Muscle of back (tissue), 11 donors: ENCODE data around the gene JARID2. TPM values are rescaled to one million over a fixed set of nuclear protein-coding genes. Genes with fewer than 3 reads are reported as not detected.

Experiments used
- DNase-seq, 3 donors: peaks; one replicate each; pipeline versions ENCODE4 v3.0.0 to v3.0.0-alpha.2; 2013
- polyA plus RNA-seq, 10 donors: library from polyadenylated mRNA; unstranded; fragments of 120-200 nt; gene quantifications; one replicate each; pipeline ENCODE4 v1.2.1, GENCODE V29; 2013; ENCODE audit not compliant: insufficient read length in 10 of 10

The JARID2 gene
- polyA plus RNA-seq, 10 donors: 11.6 to 15.4 (median 14.2) TPM

DNA sequence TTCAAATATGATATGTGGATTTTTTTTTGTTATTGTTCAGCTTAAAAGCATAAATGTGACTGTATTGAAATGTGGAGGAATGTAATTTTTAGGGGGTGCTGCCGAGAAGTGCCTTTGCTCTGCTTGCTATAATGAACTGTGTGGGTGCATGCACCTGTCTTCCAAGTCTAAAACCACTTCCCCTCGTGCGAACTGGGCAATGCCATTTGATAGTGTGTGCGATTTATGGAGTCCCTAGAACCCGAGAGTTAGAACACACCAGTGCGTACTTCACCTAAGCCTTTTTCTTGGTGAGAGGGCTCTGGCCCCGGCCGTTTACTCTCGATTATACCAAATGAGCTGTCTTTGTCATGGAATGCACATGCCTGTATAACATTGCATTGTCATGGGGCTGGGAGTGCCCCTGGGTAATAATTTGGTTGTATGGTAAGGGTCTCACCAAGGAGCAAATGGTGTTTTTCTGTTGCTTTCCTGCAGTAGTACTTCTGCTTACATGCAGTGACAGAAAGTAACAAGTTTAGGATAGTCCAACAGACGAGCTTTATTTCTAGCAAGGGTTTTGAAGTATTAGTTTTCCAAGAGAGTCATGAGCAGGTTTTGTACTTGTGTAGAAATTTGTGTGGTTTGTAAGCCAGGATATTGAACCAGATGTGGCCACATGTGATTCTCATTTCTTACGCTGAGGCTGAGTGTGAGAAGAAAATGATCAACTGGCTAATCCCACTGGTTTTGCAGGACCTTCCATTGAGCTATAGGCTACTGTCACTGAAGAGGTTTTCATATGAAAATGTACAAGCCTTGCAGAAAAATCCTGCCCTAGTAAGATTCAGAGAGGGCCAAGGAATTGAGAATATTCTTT lies 244.6 kb downstream of the JARID2 start:
- peak in 1 of 3 donors; percentile 29 for DNase-seq

DNA sequence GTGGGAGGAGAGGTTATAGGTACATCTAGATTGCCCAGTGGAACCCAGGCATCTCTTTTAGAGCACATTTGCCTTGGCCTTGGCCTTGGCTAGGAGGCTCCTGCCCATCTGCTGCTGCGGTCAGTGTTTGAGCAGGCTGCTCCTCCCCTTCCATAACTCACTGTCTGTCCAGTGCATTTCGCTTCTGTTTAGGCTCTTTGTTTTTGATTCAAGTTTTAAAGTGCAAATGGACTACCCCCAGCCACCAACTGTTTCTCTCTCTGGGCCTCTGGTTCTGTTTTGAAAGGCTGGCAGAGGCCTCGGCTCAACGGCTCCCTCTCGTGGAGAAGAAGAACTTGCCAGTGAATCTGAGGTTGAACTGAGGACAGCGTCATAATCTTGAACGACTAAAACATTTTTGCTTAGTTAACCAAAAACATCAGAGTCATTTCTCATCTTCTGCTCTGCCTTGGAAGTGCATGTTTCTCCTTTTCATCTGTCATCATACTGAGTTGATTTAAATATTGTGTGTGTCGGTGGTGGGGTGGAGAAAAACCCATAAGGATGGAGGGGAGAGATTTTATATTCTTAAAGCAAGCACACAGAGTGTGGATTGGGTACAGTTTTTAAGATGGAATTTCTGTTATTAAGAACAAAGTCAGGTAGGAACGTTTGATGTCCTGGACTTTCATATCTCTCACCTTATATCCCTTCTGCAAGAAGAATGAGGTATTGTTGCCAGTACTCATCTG lies 245.6 kb downstream of the JARID2 start:
- peak; percentile 66 to 85 (median 79) for DNase-seq

DNA sequence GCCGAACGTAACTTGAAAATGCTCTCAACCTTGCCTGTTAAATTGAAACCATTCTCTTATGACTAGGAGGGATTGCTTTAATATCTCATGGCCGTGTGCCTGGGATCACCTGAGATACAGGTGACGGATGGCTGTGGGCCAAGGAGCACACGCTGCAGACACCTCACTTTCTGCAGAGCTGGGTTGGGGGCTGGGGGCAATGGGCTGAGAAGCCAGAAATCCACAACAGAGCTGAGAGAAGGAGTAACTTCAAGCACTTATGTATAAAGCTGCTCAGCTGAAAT lies 246.1 kb downstream of the JARID2 start:
- DNase-seq: no peak

DNA sequence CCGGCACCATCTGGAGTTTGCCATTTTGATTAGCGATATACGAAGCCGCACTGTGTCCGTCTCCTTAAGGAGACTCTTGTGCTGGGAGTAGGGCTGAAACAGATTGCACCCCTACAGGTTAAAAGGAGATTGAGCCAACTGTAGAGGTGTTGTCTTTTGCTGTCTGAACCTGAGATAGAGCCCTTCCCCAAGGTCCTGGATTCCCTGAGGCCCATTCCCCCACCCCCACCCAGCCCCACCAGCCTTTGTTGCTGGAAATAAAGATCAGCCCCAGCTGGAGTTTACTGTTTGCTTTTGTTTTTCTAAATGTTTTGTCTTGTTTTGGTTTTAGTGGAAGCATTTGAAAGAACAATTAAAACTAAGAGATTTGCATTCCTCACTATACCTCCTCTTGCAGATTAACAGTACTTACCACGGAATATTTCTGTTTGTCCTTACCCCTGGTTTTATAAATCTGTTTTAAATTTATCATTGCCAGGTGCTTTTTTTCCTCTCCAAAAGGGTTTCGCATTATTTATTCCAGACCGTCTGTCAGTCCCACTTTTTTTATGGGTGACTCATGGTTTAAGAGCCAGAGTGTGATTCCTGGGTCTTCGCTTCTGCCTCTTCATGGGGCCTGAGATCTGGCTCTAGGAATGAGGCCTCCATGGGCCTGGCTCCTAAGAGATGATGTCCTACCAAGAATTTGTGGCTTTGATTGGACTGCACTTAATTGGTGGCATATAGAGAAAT lies 247.7 kb downstream of the JARID2 start:
- no peak for DNase-seq

DNA sequence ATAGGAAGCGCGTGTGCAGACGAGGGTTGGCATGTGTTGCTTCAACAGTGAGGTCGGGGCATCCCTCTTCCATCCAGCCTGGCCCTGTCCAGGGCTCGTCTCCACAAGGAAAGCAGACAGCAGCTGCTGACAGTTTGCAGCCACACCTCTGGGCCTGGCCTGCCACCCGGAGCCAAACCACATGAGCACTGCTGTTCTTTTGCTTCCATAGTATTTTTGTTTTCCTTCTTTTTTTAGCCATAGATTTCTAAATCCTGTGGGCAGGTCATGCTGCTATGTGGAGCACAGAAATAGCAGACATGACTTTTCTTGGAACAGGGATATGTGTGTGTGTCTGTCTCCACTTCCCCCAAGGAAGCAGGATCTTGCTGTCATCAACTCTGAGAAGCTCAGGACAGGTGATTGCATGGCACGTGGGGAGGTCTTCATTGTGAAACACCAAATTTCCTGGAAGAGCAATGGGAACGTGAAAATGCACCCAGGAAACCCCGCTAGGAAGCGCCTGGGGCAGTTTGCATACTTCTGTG lies 249.6 kb downstream of the JARID2 start:
- DNase-seq: peak in 1 of 3 donors; percentile 51

DNA sequence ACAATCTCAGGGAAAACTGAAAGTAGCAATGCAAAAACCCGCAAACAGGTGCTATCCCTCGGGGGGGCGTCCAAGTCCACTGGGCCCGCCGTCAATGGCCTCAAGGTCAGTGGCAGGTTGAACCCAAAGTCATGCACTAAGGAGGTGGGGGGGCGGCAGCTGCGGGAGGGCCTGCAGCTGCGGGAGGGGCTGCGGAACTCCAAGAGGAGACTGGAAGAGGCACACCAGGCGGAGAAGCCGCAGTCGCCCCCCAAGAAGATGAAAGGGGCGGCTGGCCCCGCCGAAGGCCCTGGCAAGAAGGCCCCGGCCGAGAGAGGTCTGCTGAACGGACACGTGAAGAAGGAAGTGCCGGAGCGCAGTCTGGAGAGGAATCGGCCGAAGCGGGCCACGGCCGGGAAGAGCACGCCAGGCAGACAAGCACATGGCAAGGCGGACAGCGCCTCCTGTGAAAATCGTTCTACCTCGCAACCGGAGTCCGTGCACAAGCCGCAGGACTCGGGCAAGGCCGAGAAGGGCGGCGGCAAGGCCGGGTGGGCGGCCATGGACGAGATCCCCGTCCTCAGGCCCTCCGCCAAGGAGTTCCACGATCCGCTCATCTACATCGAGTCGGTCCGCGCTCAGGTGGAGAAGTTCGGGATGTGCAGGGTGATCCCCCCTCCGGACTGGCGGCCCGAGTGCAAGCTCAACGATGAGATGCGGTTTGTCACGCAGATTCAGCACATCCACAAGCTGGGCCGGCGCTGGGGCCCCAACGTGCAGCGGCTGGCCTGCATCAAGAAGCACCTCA lies 250.7 kb downstream of the JARID2 start:
- no peak for DNase-seq

DNA sequence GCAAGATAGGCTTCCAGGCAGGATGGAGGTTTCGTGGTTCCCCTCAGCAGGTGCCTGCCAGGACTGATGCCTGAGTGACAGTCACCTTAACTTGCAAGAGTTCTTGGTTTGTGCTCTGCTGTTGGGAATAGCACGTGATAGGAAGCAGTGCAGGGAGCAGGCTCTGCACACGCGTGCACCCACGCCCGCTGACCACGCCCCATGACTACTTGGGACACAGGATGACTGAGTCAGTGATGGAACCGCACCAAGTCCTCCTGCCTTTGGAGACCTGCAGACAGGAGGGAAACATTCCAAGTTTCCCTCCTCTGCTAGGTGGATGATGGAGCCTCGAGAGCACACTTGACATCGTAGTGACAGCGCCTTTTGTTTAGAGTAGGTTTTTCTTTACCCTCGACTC lies 252.8 kb downstream of the JARID2 start:
- no peak for DNase-seq

DNA sequence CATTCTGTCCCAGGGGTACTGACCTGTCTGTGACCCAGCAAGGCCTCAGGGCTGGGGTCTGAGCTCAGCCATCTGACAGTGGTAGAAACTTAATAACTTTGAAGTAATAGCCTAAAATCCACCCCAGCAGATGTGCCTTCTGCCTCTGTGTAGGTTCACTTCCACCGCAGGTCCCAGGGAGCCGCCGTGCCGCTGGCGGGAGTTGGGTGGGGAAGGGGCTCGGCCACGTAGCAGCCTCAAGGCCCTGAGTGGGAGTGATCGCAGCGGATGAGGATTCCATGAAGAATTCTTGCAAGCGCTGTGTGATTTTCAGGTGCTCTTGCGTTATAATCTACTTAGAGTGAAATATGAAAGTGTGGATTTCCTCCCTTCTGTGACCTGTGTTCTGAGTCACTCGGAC lies 253.3 kb downstream of the JARID2 start:
- DNase-seq: no peak

DNA sequence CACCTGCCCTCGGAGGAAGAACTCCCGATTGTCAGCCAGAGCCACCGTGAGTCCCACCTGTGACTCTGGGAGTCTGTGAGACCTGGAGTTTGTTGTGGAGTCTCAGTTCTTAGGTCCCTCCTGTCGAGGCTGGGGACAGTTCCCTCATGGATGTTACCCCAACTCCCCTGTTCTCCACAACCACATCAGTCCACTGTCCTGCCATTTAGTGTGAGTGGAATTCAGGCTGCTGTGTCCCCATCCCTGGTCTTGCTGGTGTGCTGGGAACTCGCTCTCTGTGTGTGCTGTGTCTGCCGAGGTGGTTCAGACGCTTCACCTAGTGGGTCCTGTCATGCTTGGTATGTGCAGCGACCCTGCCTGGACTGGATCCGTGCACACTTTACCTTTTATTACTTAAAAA lies 253.7 kb downstream of the JARID2 start:
- no peak for DNase-seq

DNA sequence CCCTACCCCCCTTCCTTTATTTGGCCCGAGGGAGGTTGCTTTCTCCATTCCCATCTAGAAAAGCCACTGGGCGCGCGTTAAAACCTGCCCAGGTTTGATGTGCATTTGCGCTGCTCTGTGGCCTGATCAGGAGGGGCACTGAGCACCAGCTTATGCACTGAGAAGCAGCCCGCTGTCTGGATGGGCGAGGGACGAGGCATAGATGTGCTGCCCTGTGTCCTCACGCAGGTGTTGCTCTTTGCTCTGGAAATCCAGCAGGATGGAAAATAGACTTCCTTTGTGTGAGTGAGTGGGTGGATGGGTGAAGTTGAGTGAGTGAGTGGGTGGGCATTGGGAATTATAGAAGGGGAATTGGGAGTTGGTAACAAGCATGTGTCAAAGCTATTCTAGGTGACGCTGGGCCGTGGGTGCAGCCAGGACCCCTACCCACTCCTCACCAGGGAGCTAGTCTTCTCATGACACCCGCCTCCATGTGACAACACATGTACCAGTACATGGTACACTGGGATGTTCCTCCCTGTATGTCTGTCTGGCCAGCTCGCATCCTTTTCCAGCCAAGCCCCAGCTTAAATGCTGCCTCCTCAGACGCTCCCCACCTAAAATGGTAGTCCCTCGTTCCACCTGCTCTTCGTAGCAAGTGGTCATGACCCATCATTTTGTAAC lies 254.3 kb downstream of the JARID2 start:
- DNase-seq: no peak

DNA sequence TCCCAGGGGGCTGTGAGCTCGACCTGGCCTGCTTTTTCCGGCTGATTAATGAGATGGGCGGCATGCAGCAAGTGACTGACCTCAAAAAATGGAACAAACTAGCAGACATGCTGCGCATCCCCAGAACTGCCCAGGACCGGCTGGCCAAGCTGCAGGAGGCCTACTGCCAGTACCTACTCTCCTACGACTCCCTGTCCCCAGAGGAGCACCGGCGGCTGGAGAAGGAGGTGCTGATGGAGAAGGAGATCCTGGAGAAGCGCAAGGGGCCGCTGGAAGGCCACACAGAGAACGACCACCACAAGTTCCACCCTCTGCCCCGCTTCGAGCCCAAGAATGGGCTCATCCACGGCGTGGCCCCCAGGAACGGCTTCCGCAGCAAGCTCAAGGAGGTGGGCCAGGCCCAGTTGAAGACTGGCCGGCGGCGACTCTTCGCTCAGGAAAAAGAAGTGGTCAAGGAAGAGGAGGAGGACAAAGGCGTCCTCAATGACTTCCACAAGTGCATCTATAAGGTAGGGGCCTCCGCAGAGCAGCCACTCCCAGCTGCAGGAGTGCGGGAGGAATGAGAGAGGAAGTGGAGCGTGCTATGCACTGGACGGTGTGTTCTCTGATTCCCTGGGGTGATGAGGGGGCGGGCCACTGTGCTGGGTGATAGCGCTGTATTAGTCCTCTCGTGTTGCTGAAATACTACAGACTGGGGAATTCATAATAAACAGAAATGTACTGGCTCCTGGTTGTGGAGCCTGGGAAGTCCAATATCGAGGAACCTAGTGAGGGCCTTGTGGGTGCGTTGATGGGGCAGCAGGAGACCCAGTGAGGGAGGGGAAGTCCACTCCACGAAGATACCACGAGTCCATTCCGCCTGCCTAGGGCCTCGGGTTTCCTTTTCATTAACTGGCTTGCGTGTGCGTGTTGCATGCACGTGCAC lies 255.3 kb downstream of the JARID2 start:
- DNase-seq: no peak

DNA sequence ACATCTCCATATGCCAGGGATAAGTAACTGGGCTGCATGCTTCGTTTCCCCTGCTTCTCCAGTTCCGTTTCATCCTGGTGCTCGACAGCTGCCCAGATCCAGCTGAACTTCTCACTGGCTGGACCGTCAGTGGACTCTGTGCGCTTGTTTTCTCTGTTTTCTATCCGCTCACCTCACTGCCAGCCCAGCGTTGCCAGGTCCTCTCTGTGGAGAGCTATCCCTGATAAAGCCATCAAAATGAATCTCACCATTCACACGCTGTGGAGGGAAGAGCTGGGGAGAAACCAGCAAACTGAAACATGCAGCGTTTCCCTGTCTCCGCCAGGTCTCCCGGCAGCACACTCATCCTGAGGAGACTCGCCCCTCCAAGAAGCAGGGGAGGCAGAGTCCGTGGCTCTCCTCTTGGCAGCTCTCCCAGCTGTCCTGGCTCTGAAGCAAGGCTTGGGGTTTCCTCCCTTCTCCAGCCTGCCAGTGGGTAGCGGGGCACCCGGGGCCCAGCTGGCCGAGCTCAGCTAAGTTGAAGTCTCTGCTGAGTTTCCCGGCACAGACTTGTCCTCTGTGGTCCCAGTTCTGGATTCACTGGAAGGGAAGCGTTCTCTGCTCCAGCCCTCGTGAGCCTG lies 256.1 kb downstream of the JARID2 start:
- DNase-seq: peak in 2 of 3 donors; percentile 55 to 71

DNA sequence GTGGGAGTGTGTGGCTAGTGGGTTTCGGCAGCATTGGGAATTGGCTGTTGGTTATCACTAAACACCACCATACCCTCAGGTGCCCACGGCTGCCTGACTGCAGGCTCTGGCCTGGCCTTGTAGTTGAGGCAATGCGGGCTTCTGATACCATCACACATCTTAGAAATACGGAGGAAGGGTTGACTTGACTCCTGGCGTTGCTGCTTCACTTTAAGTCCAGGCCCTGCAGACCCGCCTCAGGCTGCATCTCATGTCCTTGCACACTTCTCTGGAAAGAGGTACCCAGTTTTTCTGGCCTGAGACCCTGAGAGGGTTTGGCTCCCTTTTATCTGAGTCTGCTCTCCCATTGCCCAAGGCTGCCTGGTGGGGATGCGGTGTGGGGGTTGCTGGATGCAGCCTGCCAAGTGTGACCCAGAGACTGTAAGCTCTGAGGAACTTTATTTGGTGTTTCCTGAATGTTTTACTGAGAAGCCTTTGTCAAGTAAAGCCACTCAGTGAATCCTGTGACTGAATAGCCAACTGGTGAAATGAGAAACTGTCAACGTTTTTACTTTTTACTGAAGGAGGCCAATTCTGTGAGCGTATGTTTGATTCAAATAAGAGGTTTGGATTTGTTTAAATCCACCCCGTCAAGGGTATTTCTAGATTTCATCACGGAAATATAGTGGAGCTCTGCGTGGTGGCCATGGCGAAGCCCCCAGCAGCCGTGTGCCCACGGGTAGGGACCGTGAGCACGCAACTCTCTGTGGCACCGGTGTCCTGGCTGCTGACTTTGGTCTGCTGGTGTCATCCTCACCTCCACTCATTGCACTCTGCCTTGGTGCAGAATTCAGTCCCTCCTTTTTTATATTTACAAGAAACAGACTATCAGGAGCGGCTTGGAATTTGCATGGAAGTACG lies 256.8 kb downstream of the JARID2 start:
- peak in 1 of 3 donors; percentile 37 for DNase-seq

DNA sequence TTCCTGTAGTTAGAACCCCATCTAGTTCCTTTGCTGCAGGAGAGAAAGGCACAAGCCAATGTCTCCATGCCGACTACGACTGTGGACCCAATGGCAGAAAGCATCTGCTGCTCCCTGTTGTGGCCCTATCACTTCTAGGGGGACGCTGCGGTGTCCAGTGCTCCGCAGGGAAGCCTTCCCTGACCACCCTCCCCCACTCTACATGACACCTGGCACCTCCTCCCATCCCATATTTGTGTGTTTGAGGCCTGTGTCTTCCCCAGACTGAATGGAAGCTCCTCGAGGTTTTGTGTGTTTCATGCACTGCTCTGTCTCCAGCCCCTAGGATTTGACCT lies 257.4 kb downstream of the JARID2 start:
- no peak for DNase-seq

DNA sequence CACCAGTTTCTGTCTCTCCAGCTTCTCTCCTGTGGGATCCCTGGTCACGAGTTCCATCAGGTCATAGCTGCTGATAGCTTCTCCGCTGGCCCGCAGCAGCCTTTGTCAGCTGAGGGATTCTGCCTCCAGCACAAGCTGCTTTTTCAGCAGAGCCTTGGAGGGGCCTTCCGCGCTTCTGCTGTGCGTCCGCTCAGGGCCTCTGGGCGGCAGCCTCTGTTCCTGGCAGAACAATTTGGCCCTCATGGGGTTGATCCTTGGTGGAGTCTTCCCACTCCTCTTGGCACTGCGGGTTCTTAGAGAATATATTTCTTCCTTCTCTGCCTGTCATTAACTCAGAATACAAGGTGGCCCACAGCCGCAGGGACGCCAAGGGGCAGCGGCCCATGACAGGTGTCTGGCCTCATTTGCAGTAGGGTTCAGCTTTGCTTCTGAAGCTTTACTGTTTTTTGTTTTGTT lies 258.2 kb downstream of the JARID2 start:
- DNase-seq: peak in 2 of 3 donors; percentile 31 to 78

DNA sequence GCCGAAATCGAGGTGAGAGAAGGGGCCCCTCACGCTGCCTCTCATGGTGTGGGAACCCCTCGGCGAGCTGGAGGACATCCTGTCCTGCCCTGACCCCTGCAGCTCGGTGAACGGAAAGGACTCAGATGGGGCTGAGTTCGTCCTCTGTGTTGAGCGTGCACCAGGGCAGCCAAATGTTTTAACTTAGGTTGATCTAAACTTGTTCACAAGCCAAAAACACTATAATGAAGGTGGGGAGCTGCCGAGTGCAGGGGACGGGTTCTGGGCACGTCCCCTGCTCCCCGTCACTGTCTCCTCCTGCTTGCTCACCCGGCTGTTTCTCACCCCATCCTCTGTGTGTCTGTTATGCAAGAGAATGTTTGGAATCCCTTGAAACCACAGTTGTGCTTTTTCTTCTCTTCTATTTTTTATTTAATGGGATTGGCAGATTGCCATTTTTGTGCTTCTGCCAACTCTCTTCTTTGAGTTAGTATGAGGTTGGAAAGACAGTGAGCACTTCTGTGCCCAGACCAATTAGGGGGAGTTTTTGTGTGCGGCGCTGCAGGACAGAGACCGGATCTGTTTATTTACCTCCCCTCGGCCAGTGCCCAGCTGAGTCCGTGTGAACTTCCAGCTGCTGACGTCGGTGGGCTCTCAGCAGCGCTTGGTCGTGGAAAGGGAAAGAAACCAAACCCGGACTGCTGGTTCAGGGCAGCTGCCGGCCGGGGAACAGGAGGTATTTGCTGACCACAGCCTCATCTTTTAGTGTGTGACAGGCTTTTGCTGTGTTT lies 258.9 kb downstream of the JARID2 start:
- DNase-seq: peak; percentile 88 to 95 (median 95)

DNA sequence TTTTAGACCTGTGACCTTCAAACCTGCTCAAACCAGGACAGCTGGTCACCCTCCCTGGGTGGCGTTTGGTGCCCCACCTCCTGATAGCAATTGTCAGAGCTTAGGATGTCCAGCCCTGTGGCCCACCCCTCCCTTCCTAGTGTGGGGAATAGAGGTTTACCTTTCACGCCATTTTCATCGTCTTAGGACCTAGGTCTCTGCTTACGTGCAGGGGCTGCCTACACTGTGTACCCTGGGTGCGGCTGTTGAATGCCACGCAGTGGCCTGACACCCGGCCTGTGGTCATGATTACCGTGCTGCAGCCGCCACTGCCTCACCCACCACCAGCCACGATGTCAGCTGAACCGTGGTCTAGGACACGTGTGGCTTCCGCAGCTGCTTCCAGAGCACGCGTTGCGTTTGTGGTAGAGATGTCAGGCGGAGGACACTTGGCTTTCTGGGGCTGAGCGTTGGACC lies 259.6 kb downstream of the JARID2 start:
- peak in 2 of 3 donors; percentile 19 to 51 for DNase-seq
